ENCODE measurements around the gene HHAT. TPM values are rescaled to one million over a fixed set of nuclear protein-coding genes. Genes with fewer than 3 reads are reported as not detected.

Gene HHAT
- total RNA-seq, 4 donors from 2014 or later: 2.2 to 11.6 (median 7.3) TPM

DNA sequence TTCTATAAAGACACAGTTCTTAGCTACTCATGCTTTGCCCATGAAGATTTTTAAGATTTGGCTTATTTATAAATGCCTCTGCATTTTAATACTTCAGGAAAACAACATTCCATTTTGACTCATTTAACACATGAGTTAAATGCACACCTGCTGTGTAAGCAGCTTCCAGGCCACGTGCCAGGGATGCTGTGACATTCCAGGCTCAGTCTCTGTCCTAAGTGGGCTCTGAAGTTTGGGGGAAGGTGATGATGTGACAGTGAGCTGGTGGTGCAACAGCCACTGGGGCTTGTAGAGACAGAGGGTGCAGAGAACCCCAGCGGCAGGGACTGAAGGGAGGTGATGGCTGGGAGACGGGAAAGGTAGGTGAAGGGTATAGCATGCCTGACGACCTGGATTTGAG lies 40.7 kb downstream of the HHAT start:
- intact Hi-C loops (cut with DNase I; ENCODE audit: low total_unique reads) (no loop called here), in situ Hi-C loops (cut with MboI; ENCODE audit: low pct_ligation_motif_present in 1 of 4, low pct_unique_long_range_greater_than_20kb in 1 of 4, low sequenced_read_pairs in 3 of 4) (no loop called here)
- 85 to 88% methylated on average over 4 of the region's 4 CpGs for WGBS, 2 donors (ENCODE audit: low coverage in 1 of 2)
- H3K4me3 ChIP-seq: no peak overlapping the region
- no peaks in the 10 kb centered on the region for H3K9me3 ChIP-seq
- H3K27me3 ChIP-seq: no peaks in the 10 kb centered on the region
- no peak overlapping the region for H3K27ac ChIP-seq
- no peaks in the 10 kb centered on the region for H3K4me1 ChIP-seq
- no peak for DNase-seq
- no peaks in the 10 kb centered on the region for H3K36me3 ChIP-seq
- no peak for TF ChIP-seq EP300 (IDR thresholded peaks at IDR 0.05; ENCODE audit: low read depth)
- TF ChIP-seq POLR2AphosphoS5 (IDR thresholded peaks at IDR 0.05): no peak
- TF ChIP-seq POLR2A (IDR thresholded peaks at IDR 0.05): no peak
- no peak for TF ChIP-seq CTCF (IDR thresholded peaks at IDR 0.05)

DNA sequence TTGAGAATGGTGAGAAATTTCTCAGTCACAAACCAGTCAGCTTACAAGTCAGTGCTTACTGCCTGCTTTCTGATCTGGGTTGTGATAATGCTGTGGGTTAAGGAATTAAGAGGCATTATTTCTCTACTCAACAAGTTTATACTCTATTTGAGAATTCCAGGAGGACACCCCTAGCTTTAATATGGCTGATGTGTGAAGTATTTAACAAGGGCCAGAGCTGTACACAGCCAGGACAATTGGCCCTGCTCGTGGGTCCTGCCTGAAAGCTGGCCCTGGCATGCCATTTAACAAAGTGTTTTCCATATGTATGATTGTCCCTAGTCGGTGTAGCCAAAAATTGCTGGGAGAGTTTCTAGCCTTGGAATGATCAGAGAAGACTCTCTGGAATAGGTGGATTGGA lies 43.2 kb downstream of the HHAT start:
- no peak overlapping the region for H3K27ac ChIP-seq

GRCh38 chr1:210372491-210372890 lies 43.8 kb downstream of the HHAT start:
- H3K9me3 ChIP-seq: no peaks in the 10 kb centered on the region
- no peak overlapping the region for H3K27ac ChIP-seq
- H3K4me1 ChIP-seq: no peaks in the 10 kb centered on the region
- no peak for DNase-seq
- TF ChIP-seq CTCF (IDR thresholded peaks at IDR 0.05): no peak
- TF ChIP-seq POLR2AphosphoS5 (IDR thresholded peaks at IDR 0.05): no peak
- TF ChIP-seq EP300 (IDR thresholded peaks at IDR 0.05; ENCODE audit: low read depth): no peak
- TF ChIP-seq POLR2A (IDR thresholded peaks at IDR 0.05): no peak
- 95 to 100% methylated on average over 1 to 2 of the region's 2 CpGs for WGBS, 2 donors (ENCODE audit: low coverage in 1 of 2)
- no peak overlapping the region for H3K4me3 ChIP-seq
- H3K27me3 ChIP-seq: no peaks in the 10 kb centered on the region
- in situ Hi-C loops (cut with MboI; ENCODE audit: low pct_ligation_motif_present in 1 of 4, low pct_unique_long_range_greater_than_20kb in 1 of 4, low sequenced_read_pairs in 3 of 4) (no loop called here), intact Hi-C loops (cut with DNase I; ENCODE audit: low total_unique reads) (no loop called here)
- H3K36me3 ChIP-seq: no peaks in the 10 kb centered on the region

More for the DNA sequence above, 43.2 kb downstream of the HHAT start:
- Histone ChIP-seq H3K9me3 (no peaks in the 10 kb centered on the region), H3K4me1 (no peaks in the 10 kb centered on the region), H3K4me3 (no peak overlapping the region), H3K27me3 (no peaks in the 10 kb centered on the region), H3K36me3 (no peaks in the 10 kb centered on the region)
- DNase-seq: no peak
- no peak for TF ChIP-seq EP300 (IDR thresholded peaks at IDR 0.05; ENCODE audit: low read depth)
- TF ChIP-seq POLR2A (IDR thresholded peaks at IDR 0.05): no peak
- TF ChIP-seq CTCF (IDR thresholded peaks at IDR 0.05): no peak
- no peak for TF ChIP-seq POLR2AphosphoS5 (IDR thresholded peaks at IDR 0.05)
- intact Hi-C loops (cut with DNase I; ENCODE audit: low total_unique reads): no loop called here
- WGBS, 2 donors (ENCODE audit: low coverage in 1 of 2): 60 to 84% methylated on average over 1 to 2 of the region's 2 CpGs
- in situ Hi-C loops (cut with MboI; ENCODE audit: low pct_ligation_motif_present in 1 of 4, low pct_unique_long_range_greater_than_20kb in 1 of 4, low sequenced_read_pairs in 3 of 4): no loop called here

GRCh38 chr1:210372931-210373627 lies 44.4 kb downstream of the HHAT start:
- 86 to 94% methylated on average over 6 of the region's 6 CpGs for WGBS, 2 donors (ENCODE audit: low coverage in 1 of 2)
- peak overlapping the region in 1 of 4 donors; percentile 31 for H3K27ac ChIP-seq

More at GRCh38 chr1:210372931-210373627, 44.4 kb downstream of the HHAT start:
- no peaks in the 10 kb centered on the region for H3K36me3 ChIP-seq
- H3K4me3 ChIP-seq: no peak overlapping the region
- no peak for DNase-seq
- in situ Hi-C loops (cut with MboI; ENCODE audit: low pct_ligation_motif_present in 1 of 4, low pct_unique_long_range_greater_than_20kb in 1 of 4, low sequenced_read_pairs in 3 of 4) (no loop called here), intact Hi-C loops (cut with DNase I; ENCODE audit: low total_unique reads) (no loop called here)
- H3K9me3 ChIP-seq: no peaks in the 10 kb centered on the region
- TF ChIP-seq POLR2AphosphoS5 (IDR thresholded peaks at IDR 0.05) (no peak), CTCF (IDR thresholded peaks at IDR 0.05) (no peak), EP300 (IDR thresholded peaks at IDR 0.05; ENCODE audit: low read depth) (no peak), POLR2A (IDR thresholded peaks at IDR 0.05) (no peak)
- H3K27me3 ChIP-seq: no peaks in the 10 kb centered on the region
- no peaks in the 10 kb centered on the region for H3K4me1 ChIP-seq

Data from transverse colon (tissue), 4 donors.